ENCODE data around the gene ARID1B.

Gene ARID1B

GRCh38 chr6:157077251-157077650 is 300.1 kb downstream of the ARID1B start:
- TF ChIP-seq, protein P1, sequence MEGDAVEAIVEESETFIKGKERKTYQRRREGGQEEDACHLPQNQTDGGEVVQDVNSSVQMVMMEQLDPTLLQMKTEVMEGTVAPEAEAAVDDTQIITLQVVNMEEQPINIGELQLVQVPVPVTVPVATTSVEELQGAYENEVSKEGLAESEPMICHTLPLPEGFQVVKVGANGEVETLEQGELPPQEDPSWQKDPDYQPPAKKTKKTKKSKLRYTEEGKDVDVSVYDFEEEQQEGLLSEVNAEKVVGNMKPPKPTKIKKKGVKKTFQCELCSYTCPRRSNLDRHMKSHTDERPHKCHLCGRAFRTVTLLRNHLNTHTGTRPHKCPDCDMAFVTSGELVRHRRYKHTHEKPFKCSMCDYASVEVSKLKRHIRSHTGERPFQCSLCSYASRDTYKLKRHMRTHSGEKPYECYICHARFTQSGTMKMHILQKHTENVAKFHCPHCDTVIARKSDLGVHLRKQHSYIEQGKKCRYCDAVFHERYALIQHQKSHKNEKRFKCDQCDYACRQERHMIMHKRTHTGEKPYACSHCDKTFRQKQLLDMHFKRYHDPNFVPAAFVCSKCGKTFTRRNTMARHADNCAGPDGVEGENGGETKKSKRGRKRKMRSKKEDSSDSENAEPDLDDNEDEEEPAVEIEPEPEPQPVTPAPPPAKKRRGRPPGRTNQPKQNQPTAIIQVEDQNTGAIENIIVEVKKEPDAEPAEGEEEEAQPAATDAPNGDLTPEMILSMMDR (IDR thresholded peaks at IDR 0.05; ENCODE audit: control insufficient read depth, insufficient read depth, low read depth, low read length, missing control alignments), result no peak
- no peak for DNase-seq (ENCODE audit: low read depth)
- H3K4me3 ChIP-seq (ENCODE audit: control insufficient read depth, low read depth, low read length), result no peak overlapping the region

GRCh38 chr6:157078326-157078725 is 301.1 kb downstream of the ARID1B start:
- DNase-seq (ENCODE audit: low read depth), result no peak
- no peak overlapping the region for H3K4me3 ChIP-seq (ENCODE audit: control insufficient read depth, low read depth, low read length)
- TF ChIP-seq, protein P1 (IDR thresholded peaks at IDR 0.05; ENCODE audit: control insufficient read depth, insufficient read depth, low read depth, low read length, missing control alignments), result no peak

GRCh38 chr6:157079277-157079676 is 302.1 kb downstream of the ARID1B start:
- H3K4me3 ChIP-seq (ENCODE audit: control insufficient read depth, low read depth, low read length), result no peak overlapping the region
- TF ChIP-seq, protein P1 (IDR thresholded peaks at IDR 0.05; ENCODE audit: control insufficient read depth, insufficient read depth, low read depth, low read length, missing control alignments), result no peak
- no peak for DNase-seq (ENCODE audit: low read depth)

DNA sequence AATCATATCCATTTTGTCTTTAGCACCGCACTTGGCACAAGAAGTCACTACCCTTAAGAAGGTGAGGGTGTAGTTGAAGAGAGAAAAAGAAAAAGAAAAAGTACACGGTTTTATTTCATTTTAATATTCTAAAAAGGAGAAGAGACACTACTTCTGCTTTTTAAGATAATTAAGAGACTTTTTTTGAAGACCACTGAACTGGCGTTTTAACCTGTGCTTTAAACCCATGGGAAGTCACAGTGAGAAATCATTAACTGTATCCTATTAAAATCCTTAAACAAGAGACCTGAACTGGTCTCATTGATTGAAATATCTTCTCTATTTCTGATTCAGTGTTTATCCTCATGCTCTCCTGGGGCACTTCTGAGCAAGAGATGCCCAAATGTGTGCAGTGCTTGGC is 302.6 kb downstream of the ARID1B start:
- H3K4me3 ChIP-seq (ENCODE audit: control insufficient read depth, low read depth, low read length), result no peak overlapping the region
- TF ChIP-seq, protein P1 (IDR thresholded peaks at IDR 0.05; ENCODE audit: control insufficient read depth, insufficient read depth, low read depth, low read length, missing control alignments), result no peak
- DNase-seq (ENCODE audit: low read depth), result no peak

DNA sequence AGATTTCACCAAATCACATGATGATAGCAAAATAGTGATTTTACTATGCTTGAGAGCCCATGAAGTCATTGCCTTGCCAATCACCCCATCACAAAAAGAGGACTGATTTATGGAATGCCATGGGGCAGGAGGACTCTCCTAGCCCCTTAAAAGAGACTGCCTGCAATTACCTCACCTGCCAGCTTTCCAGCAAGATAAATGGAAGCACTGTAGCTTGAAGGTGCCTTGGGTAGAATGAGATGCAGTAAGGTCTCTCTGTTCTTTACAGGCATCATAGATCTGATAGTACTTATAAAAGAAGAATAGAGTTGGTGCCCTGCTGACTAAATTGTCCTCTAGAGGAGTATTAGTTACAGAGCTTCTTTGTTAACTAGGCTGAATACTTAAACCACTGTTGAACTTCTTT is 303.8 kb downstream of the ARID1B start:
- no peak overlapping the region for H3K4me3 ChIP-seq (ENCODE audit: control insufficient read depth, low read depth, low read length)
- no peak for DNase-seq (ENCODE audit: low read depth)
- TF ChIP-seq, protein P1 (IDR thresholded peaks at IDR 0.05; ENCODE audit: control insufficient read depth, insufficient read depth, low read depth, low read length, missing control alignments), result no peak

DNA sequence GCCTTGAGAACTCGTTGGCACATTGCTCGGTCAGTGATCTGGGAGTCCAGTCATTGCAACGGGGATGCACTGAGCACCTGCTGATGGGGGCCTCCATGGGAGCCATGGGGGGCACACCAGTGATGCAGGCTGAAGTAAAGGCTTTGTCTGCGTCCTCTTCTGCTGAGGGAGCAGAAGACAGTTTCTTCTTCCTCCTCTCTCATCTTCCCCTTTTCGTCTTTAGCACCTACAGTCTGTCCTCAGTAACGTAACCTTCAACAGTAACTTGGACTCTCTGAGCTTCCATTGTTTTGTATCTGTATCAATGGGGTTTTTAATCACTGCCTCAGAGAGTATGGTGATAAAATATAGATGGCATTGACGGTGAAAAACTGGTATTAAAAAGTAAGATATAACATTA is 306.2 kb downstream of the ARID1B start:
- TF ChIP-seq, protein P1 (IDR thresholded peaks at IDR 0.05; ENCODE audit: control insufficient read depth, insufficient read depth, low read depth, low read length, missing control alignments), result no peak
- H3K4me3 ChIP-seq (ENCODE audit: control insufficient read depth, low read depth, low read length), result no peak overlapping the region
- DNase-seq (ENCODE audit: low read depth), result no peak

- TF ChIP-seq, protein P1 (IDR thresholded peaks at IDR 0.05; ENCODE audit: control insufficient read depth, insufficient read depth, low read depth, low read length, missing control alignments), result no peak
- H3K4me3 ChIP-seq (ENCODE audit: control insufficient read depth, low read depth, low read length), result no peak overlapping the region
- DNase-seq (ENCODE audit: low read depth), result no peak
Observed at GRCh38 chr6:157086632-157087031, 309.5 kb downstream of the ARID1B start.
